Activated naive CD4-positive, alpha-beta T cell treated with anti-CD3 and anti-CD28 coated beads, Interleukin-2, amount 10 ng/mL, durations not matched to agents 7 days and 5 days (primary cell): Measurements from ENCODE around the gene ANKMY1.

Experiments used
- CTCF ChIA-PET: fragments of 350-600 bp; sonication (Branson Sonifier 250); formaldehyde crosslinking; loops from one replicate; lab custom pipeline; 2021; ENCODE audit warnings: antibody characterized with exemption; lab: Charles Lee
- DNase-seq: peaks from one replicate; pipeline ENCODE4 v3.0.0-alpha.2; 2020
- H3K27ac Mint-ChIP-seq: one replicate; pipeline ENCODE4 v1.8.0; 2021; ENCODE audit warnings: mild to moderate bottlenecking, moderate library complexity, mixed read lengths
- H3K27me3 Mint-ChIP-seq: one replicate; pipeline ENCODE4 v1.8.0; 2021; ENCODE audit warnings: mild to moderate bottlenecking, mixed read lengths
- H3K36me3 Mint-ChIP-seq: one replicate; pipeline ENCODE4 v1.8.0; 2021; ENCODE audit warnings: mixed read lengths
- H3K4me1 Mint-ChIP-seq: one replicate; pipeline ENCODE4 v1.8.0; 2021; ENCODE audit warnings: mixed read lengths
- H3K4me3 Mint-ChIP-seq: one replicate; pipeline ENCODE4 v1.8.0; 2021; ENCODE audit warnings: mild to moderate bottlenecking, moderate library complexity, mixed read lengths
- H3K9me3 Mint-ChIP-seq: one replicate; pipeline ENCODE4 v1.8.0; 2021; ENCODE audit warnings: mixed read lengths

The ANKMY1 gene

GRCh38 chr2:240590681-240591111 is 32.9 kb upstream of the ANKMY1 start:
- Mint-ChIP-seq H3K27me3 (no peaks in the 10 kb centered on the region), H3K4me1 (peaks cover 33% of the 10 kb centered on the region), H3K36me3 (peaks cover 10% of the 10 kb centered on the region), H3K4me3 (no peak overlapping the region), H3K9me3 (no peaks in the 10 kb centered on the region), H3K27ac (no peak overlapping the region)
- CTCF ChIA-PET, result no interaction called here
- DNase-seq, result no peak

GRCh38 chr2:240589850-240590525 is 32.2 kb upstream of the ANKMY1 start:
- Mint-ChIP-seq H3K27ac (no peak overlapping the region), H3K36me3 (peaks cover 8% of the 10 kb centered on the region), H3K4me1 (peaks cover 35% of the 10 kb centered on the region), H3K9me3 (no peaks in the 10 kb centered on the region), H3K27me3 (no peaks in the 10 kb centered on the region), H3K4me3 (no peak overlapping the region)
- CTCF ChIA-PET, result interaction anchor here (0.6 to 11.3 kb wide), 3 partner anchors 11 to 29 kb away, joined by 3 to 100 read pairs (median 3); partner anchors contain the start of gene DUSP28
- DNase-seq, result no peak

- peaks cover 41% of the 10 kb centered on the region for H3K4me1 Mint-ChIP-seq
- H3K27ac Mint-ChIP-seq, result no peak overlapping the region
- H3K4me3 Mint-ChIP-seq, result no peak overlapping the region
- DNase-seq, result no peak
- CTCF ChIA-PET, result interaction anchor here (0.7 to 11.3 kb wide), 3 partner anchors 12 to 76 kb away, joined by 3 to 100 read pairs (median 10); partner anchors contain the start of gene DUSP28
- peaks cover 12% of the 10 kb centered on the region for H3K36me3 Mint-ChIP-seq
- H3K27me3 Mint-ChIP-seq, result no peaks in the 10 kb centered on the region
- H3K9me3 Mint-ChIP-seq, result no peaks in the 10 kb centered on the region
Observed at GRCh38 chr2:240589375-240589774, 31.6 kb upstream of the ANKMY1 start.

- peak overlapping the region; percentile 22 for H3K4me3 Mint-ChIP-seq
- no peak for DNase-seq
- peaks cover 12% of the 10 kb centered on the region for H3K36me3 Mint-ChIP-seq
- no peaks in the 10 kb centered on the region for H3K27me3 Mint-ChIP-seq
- CTCF ChIA-PET, result interaction anchor here (1.8 to 11.3 kb wide), 3 partner anchors 14 to 75 kb away, joined by 4 to 100 read pairs (median 10); partner anchors contain the start of gene DUSP28
- H3K9me3 Mint-ChIP-seq, result no peaks in the 10 kb centered on the region
- H3K4me1 Mint-ChIP-seq, result peaks cover 43% of the 10 kb centered on the region
- no peak overlapping the region for H3K27ac Mint-ChIP-seq
Observed at GRCh38 chr2:240588669-240589068, 30.9 kb upstream of the ANKMY1 start.

- peaks cover 46% of the 10 kb centered on the region for H3K4me1 Mint-ChIP-seq
Observed at GRCh38 chr2:240588006-240588655, 30.3 kb upstream of the ANKMY1 start.

GRCh38 chr2:240586919-240587800 is 29.4 kb upstream of the ANKMY1 start:
- DNase-seq, result peak; percentile 84
- no peaks in the 10 kb centered on the region for H3K9me3 Mint-ChIP-seq
- H3K4me1 Mint-ChIP-seq, result peaks cover 50% of the 10 kb centered on the region
- H3K4me3 Mint-ChIP-seq, result peak overlapping the region; percentile 96
- CTCF ChIA-PET, result interaction anchor here (0.6 to 11.3 kb wide), 8 partner anchors 14 to 253 kb away, joined by 3 to 100 read pairs (median 4); partner anchors contain the start of genes DUSP28 and RNPEPL1
- no peaks in the 10 kb centered on the region for H3K27me3 Mint-ChIP-seq
- peak overlapping the region; percentile 96 for H3K27ac Mint-ChIP-seq
- peaks cover 12% of the 10 kb centered on the region for H3K36me3 Mint-ChIP-seq

More at GRCh38 chr2:240588006-240588655, 30.3 kb upstream of the ANKMY1 start:
- Mint-ChIP-seq H3K27ac (peak overlapping the region; percentile 46), H3K36me3 (peaks cover 12% of the 10 kb centered on the region), H3K27me3 (no peaks in the 10 kb centered on the region), H3K9me3 (no peaks in the 10 kb centered on the region), H3K4me3 (peak overlapping the region; percentile 96)
- CTCF ChIA-PET, result interaction anchor here (0.6 to 11.3 kb wide), 4 partner anchors 15 to 75 kb away, joined by 3 to 100 read pairs (median 7); partner anchors contain the start of gene DUSP28
- DNase-seq, result no peak

- Mint-ChIP-seq H3K4me1 (peaks cover 52% of the 10 kb centered on the region), H3K27me3 (no peaks in the 10 kb centered on the region), H3K9me3 (peaks cover 2% of the 10 kb centered on the region), H3K27ac (peak within 1 kb of the TSS; percentile 96), H3K36me3 (peaks cover 14% of the 10 kb centered on the region), H3K4me3 (peak within 1 kb of the TSS; percentile 96)
- peak; percentile 98 for DNase-seq
- CTCF ChIA-PET, result interaction anchor here (0.6 to 11.3 kb wide), 8 partner anchors 14 to 254 kb away, joined by 3 to 100 read pairs (median 8); partner anchors contain the start of genes DUSP28 and RNPEPL1
Observed at GRCh38 chr2:240586198-240586918, 28.6 kb upstream of the ANKMY1 start, which contains the start of gene CAPN10. CAPN10 (plus strand) TSS chr2:240586734; CDS start chr2:240586912, 178 bp downstream.

GRCh38 chr2:240585681-240586197 is 28.0 kb upstream of the ANKMY1 start:
- H3K27me3 Mint-ChIP-seq, result no peaks in the 10 kb centered on the region
- H3K4me3 Mint-ChIP-seq, result peak overlapping the region; percentile 86
- peaks cover 2% of the 10 kb centered on the region for H3K9me3 Mint-ChIP-seq
- peaks cover 17% of the 10 kb centered on the region for H3K36me3 Mint-ChIP-seq
- peak overlapping the region; percentile 88 for H3K27ac Mint-ChIP-seq
- DNase-seq, result no peak
- H3K4me1 Mint-ChIP-seq, result peaks cover 49% of the 10 kb centered on the region
- CTCF ChIA-PET, result interaction anchor here (0.6 to 11.3 kb wide), 6 partner anchors 13 to 255 kb away, joined by 3 to 100 read pairs (median 8); partner anchors contain the start of genes DUSP28 and RNPEPL1

GRCh38 chr2:240585101-240585500 is 27.3 kb upstream of the ANKMY1 start:
- no peaks in the 10 kb centered on the region for H3K27me3 Mint-ChIP-seq
- no peak overlapping the region for H3K27ac Mint-ChIP-seq
- H3K4me1 Mint-ChIP-seq, result peaks cover 53% of the 10 kb centered on the region
- peak overlapping the region; percentile 86 for H3K4me3 Mint-ChIP-seq
- DNase-seq, result no peak
- peaks cover 23% of the 10 kb centered on the region for H3K36me3 Mint-ChIP-seq
- CTCF ChIA-PET, result interaction anchor here (1.4 to 11.3 kb wide), 3 partner anchors 15 to 71 kb away, joined by 10 to 100 read pairs (median 14); partner anchors contain the start of genes DUSP28 and RNPEPL1
- peaks cover 2% of the 10 kb centered on the region for H3K9me3 Mint-ChIP-seq

- Mint-ChIP-seq H3K9me3 (peaks cover 2% of the 10 kb centered on the region), H3K36me3 (peaks cover 28% of the 10 kb centered on the region), H3K27ac (no peak overlapping the region), H3K27me3 (no peaks in the 10 kb centered on the region), H3K4me3 (peak overlapping the region; percentile 66), H3K4me1 (peaks cover 57% of the 10 kb centered on the region)
- CTCF ChIA-PET, result interaction anchor here (11.3 kb wide), 1 partner anchor 21 kb away, joined by 100 read pairs; the partner anchor contains the start of gene DUSP28
- no peak for DNase-seq
Observed at GRCh38 chr2:240584486-240585031, 26.8 kb upstream of the ANKMY1 start.

- Mint-ChIP-seq H3K4me3 (no peak overlapping the region), H3K36me3 (peaks cover 25% of the 10 kb centered on the region), H3K27ac (no peak overlapping the region), H3K27me3 (no peaks in the 10 kb centered on the region), H3K4me1 (peaks cover 59% of the 10 kb centered on the region), H3K9me3 (peaks cover 2% of the 10 kb centered on the region)
- DNase-seq, result no peak
- CTCF ChIA-PET, result interaction anchor here (11.3 kb wide), 1 partner anchor 20 kb away, joined by 100 read pairs; the partner anchor contains the start of gene DUSP28
Observed at GRCh38 chr2:240583774-240584173, 26.0 kb upstream of the ANKMY1 start.

GRCh38 chr2:240582781-240583180 is 25.0 kb upstream of the ANKMY1 start:
- peaks cover 2% of the 10 kb centered on the region for H3K9me3 Mint-ChIP-seq
- no peak for DNase-seq
- H3K36me3 Mint-ChIP-seq, result peaks cover 25% of the 10 kb centered on the region
- H3K27ac Mint-ChIP-seq, result no peak overlapping the region
- CTCF ChIA-PET, result interaction anchor here (11.3 kb wide), 1 partner anchor 19 kb away, joined by 100 read pairs; the partner anchor contains the start of gene DUSP28
- no peak overlapping the region for H3K4me3 Mint-ChIP-seq
- no peaks in the 10 kb centered on the region for H3K27me3 Mint-ChIP-seq
- H3K4me1 Mint-ChIP-seq, result peaks cover 52% of the 10 kb centered on the region
